GM12891 (cell line): Measurements from ENCODE around the gene EVC2.

Experiments used
- POLR2A ChIP-seq: IDR thresholded peaks from 2 replicates; pipeline ENCODE4 v1.6.1; 2011; ENCODE audit warnings: low read depth, low read length, control low read depth
- POLR2AphosphoS5 ChIP-seq: IDR thresholded peaks from 2 replicates; pipeline ENCODE4 v1.6.1; 2011; ENCODE audit warnings: low read depth, low read length, control low read depth
- SPI1 ChIP-seq: IDR thresholded peaks from 2 replicates; pipeline ENCODE4 v1.6.1; 2011; ENCODE audit warnings: low read depth, low read length, control low read depth

GRCh38 chr4:5753766-5754528, 45.6 kb upstream of the EVC2 start:
- TF ChIP-seq POLR2A = no peak
- TF ChIP-seq SPI1 = no peak
- no peak for TF ChIP-seq POLR2AphosphoS5
